ENCODE data around the gene RNF152. TPM values are rescaled to one million over a fixed set of nuclear protein-coding genes. Genes with fewer than 3 reads are reported as not detected.
"Not testable (repeated sequence)": the region's sequence is repeated elsewhere in the genome, so short reads cannot be mapped to it uniquely, and the experiment has no call there.

RNF152 gene
- total RNA-seq, 1 experiment from 2014 or later = 0.63 TPM

- no peak for DNase-seq (ENCODE audit: low read depth)
These were observed 71.1 kb downstream of the RNF152 start for GRCh38 chr18:61821748-61822147.

- no peak for DNase-seq (ENCODE audit: low read depth)
These were observed 71.9 kb downstream of the RNF152 start for GRCh38 chr18:61820882-61821281.

- DNase-seq (ENCODE audit: low read depth) = peak; percentile 3
These were observed 75.7 kb downstream of the RNF152 start for GRCh38 chr18:61817086-61817485.

GRCh38 chr18:61815885-61816470 lies 76.8 kb downstream of the RNF152 start:
- DNase-seq (ENCODE audit: low read depth) = no peak

- DNase-seq (ENCODE audit: low read depth) = no peak
These were observed 84.5 kb downstream of the RNF152 start for GRCh38 chr18:61808286-61808685.

GRCh38 chr18:61803393-61803792 lies 89.4 kb downstream of the RNF152 start:
- no peak for DNase-seq (ENCODE audit: low read depth)

- no peak for DNase-seq (ENCODE audit: low read depth)
These were observed 94.9 kb downstream of the RNF152 start for GRCh38 chr18:61797696-61798590.

- DNase-seq (ENCODE audit: low read depth) = no peak
These were observed 101.8 kb downstream of the RNF152 start for GRCh38 chr18:61791031-61791430.

GRCh38 chr18:61787011-61787670 lies 105.7 kb downstream of the RNF152 start:
- not testable (repeated sequence) for DNase-seq (ENCODE audit: low read depth)

- DNase-seq (ENCODE audit: low read depth) = no peak
These were observed 107.2 kb downstream of the RNF152 start for GRCh38 chr18:61785588-61785987.

- DNase-seq (ENCODE audit: low read depth) = no peak
These were observed 108.0 kb downstream of the RNF152 start for GRCh38 chr18:61784834-61785233.

- DNase-seq (ENCODE audit: low read depth) = no peak
These were observed 110.3 kb downstream of the RNF152 start for GRCh38 chr18:61782545-61782944.

- not testable (repeated sequence) for DNase-seq (ENCODE audit: low read depth)
These were observed 116.6 kb downstream of the RNF152 start for GRCh38 chr18:61776201-61776600.

- DNase-seq (ENCODE audit: low read depth) = no peak
These were observed 118.0 kb downstream of the RNF152 start for GRCh38 chr18:61774846-61775245.

GRCh38 chr18:61772293-61772848 lies 120.4 kb downstream of the RNF152 start:
- no peak for DNase-seq (ENCODE audit: low read depth)

- no peak for DNase-seq (ENCODE audit: low read depth)
These were observed 120.9 kb downstream of the RNF152 start for GRCh38 chr18:61771861-61772260.

GRCh38 chr18:61770279-61770678 lies 122.5 kb downstream of the RNF152 start:
- DNase-seq (ENCODE audit: low read depth) = no peak

- DNase-seq (ENCODE audit: low read depth) = no peak
These were observed 126.4 kb downstream of the RNF152 start for GRCh38 chr18:61766266-61766884.

- DNase-seq (ENCODE audit: low read depth) = peak; percentile 34
These were observed 127.7 kb downstream of the RNF152 start for GRCh38 chr18:61765097-61765496.

- no peak for DNase-seq (ENCODE audit: low read depth)
These were observed 128.4 kb downstream of the RNF152 start for GRCh38 chr18:61764381-61764780.

- no peak for DNase-seq (ENCODE audit: low read depth)
These were observed 130.9 kb downstream of the RNF152 start for GRCh38 chr18:61761875-61762274.

Data from LHCN-M2 (cell line).